HL-60 (cell line): Measurements from ENCODE around the gene XYLT1.

ENCODE experiments used
- DNase-seq, 2 experiments: peaks; one replicate each; pipeline ENCODE4 v3.0.0-alpha.2; 2010 to 2020; ENCODE audit warnings: low read depth in 1 of 2, low spot score in 1 of 2
- H3K27ac ChIP-seq: fragments of 250-450 bp; sonication (Bioruptor Pico); replicated peaks from 2 replicates; pipeline ENCODE4 v1.5.1; 2020; ENCODE audit warnings: mild to moderate bottlenecking, moderate library complexity
- H3K27me3 ChIP-seq: fragments of 250-450 bp; sonication (Bioruptor Pico); 2 replicates; pipeline ENCODE4 v1.5.1; 2021; ENCODE audit warnings: mild to moderate bottlenecking, moderate library complexity; ENCODE audit not compliant: insufficient read depth, poor library complexity, severe bottlenecking
- H3K4me3 ChIP-seq: replicated peaks from 2 replicates; pipeline ENCODE4 v1.5.1; 2011; ENCODE audit warnings: mild to moderate bottlenecking, control low read depth, low read length; ENCODE audit not compliant: insufficient read depth
- GABPA ChIP-seq: IDR thresholded peaks from 2 replicates; pipeline ENCODE4 v1.6.1; 2012; ENCODE audit warnings: low read depth
- POLR2AphosphoS5 ChIP-seq: IDR thresholded peaks from 2 replicates; pipeline ENCODE4 v1.6.1; 2012; ENCODE audit warnings: low read depth
- SPI1 ChIP-seq: IDR thresholded peaks from 2 replicates; pipeline ENCODE4 v1.6.1; 2012; ENCODE audit warnings: low read depth, mild to moderate bottlenecking, borderline replicate concordance
- TF ChIP-seq, protein P1 (sequence below): IDR thresholded peaks from 2 replicates; pipeline ENCODE4 v1.6.1; 2012; ENCODE audit warnings: low read depth; ENCODE audit not compliant: insufficient replicate concordance
- TF ChIP-seq, protein P2 (sequence below): IDR thresholded peaks from one replicate; pipeline ENCODE4 v1.5.1; 2011; ENCODE audit warnings: low read length, control low read depth, inconsistent platforms; ENCODE audit not compliant: insufficient read depth

XYLT1 gene

DNA sequence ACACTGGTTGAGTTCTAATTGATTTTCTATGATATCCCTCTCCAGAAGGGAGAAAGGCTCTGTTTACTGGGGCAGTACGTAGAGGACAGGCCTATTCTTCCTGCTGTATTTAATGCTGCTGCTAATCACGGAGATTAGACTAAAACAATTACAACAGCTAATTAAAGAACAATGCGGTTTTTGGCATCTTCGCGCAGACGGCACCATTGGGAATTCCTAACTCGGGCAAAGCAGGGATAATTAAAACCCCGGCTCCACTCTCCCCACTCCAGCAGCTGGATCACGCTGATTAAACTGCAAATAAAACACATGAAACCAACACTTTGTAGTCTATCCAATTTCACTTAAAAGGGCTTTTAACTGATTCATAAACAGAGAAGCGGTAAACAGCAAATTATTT lies 147.6 kb downstream of the XYLT1 start:
- Histone ChIP-seq H3K27ac (peak overlapping the region; percentile 75), H3K27me3 (no peaks in the 10 kb centered on the region), H3K4me3 (no peak overlapping the region)
- TF ChIP-seq, protein P1, sequence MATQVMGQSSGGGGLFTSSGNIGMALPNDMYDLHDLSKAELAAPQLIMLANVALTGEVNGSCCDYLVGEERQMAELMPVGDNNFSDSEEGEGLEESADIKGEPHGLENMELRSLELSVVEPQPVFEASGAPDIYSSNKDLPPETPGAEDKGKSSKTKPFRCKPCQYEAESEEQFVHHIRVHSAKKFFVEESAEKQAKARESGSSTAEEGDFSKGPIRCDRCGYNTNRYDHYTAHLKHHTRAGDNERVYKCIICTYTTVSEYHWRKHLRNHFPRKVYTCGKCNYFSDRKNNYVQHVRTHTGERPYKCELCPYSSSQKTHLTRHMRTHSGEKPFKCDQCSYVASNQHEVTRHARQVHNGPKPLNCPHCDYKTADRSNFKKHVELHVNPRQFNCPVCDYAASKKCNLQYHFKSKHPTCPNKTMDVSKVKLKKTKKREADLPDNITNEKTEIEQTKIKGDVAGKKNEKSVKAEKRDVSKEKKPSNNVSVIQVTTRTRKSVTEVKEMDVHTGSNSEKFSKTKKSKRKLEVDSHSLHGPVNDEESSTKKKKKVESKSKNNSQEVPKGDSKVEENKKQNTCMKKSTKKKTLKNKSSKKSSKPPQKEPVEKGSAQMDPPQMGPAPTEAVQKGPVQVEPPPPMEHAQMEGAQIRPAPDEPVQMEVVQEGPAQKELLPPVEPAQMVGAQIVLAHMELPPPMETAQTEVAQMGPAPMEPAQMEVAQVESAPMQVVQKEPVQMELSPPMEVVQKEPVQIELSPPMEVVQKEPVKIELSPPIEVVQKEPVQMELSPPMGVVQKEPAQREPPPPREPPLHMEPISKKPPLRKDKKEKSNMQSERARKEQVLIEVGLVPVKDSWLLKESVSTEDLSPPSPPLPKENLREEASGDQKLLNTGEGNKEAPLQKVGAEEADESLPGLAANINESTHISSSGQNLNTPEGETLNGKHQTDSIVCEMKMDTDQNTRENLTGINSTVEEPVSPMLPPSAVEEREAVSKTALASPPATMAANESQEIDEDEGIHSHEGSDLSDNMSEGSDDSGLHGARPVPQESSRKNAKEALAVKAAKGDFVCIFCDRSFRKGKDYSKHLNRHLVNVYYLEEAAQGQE, result no peak
- no peak for TF ChIP-seq GABPA
- TF ChIP-seq POLR2AphosphoS5, result no peak
- TF ChIP-seq, protein P2, sequence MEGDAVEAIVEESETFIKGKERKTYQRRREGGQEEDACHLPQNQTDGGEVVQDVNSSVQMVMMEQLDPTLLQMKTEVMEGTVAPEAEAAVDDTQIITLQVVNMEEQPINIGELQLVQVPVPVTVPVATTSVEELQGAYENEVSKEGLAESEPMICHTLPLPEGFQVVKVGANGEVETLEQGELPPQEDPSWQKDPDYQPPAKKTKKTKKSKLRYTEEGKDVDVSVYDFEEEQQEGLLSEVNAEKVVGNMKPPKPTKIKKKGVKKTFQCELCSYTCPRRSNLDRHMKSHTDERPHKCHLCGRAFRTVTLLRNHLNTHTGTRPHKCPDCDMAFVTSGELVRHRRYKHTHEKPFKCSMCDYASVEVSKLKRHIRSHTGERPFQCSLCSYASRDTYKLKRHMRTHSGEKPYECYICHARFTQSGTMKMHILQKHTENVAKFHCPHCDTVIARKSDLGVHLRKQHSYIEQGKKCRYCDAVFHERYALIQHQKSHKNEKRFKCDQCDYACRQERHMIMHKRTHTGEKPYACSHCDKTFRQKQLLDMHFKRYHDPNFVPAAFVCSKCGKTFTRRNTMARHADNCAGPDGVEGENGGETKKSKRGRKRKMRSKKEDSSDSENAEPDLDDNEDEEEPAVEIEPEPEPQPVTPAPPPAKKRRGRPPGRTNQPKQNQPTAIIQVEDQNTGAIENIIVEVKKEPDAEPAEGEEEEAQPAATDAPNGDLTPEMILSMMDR, result no peak
- no peak for TF ChIP-seq SPI1
- no peak for DNase-seq

DNA sequence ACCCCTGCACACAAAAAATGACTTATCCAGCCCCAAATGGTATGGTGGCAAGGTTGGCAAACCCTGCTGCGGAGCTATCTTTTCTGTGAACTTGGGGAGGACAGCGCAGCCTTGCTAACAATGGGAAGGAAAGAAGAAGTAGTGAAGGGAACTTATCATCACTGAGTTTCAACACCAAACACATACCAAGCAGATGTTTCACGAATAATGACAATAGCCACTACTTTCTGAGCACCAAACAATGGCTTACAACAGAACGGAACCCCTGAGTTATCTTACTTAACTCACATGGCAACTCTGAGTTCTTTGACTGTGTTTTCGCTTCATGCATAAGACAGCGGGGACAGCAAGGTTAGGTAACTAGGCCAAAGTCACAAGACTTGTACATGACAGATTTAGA lies 148.9 kb downstream of the XYLT1 start:
- Histone ChIP-seq H3K27me3 (no peaks in the 10 kb centered on the region), H3K4me3 (no peak overlapping the region), H3K27ac (peak overlapping the region; percentile 75)
- peak; percentile 55; the same call in 1 of the 2 replicates for TF ChIP-seq POLR2AphosphoS5
- TF ChIP-seq, protein P2, result no peak
- TF ChIP-seq, protein P1, result peak; percentile 5
- peak; percentile 53; the same call in 1 of the 2 replicates for TF ChIP-seq SPI1
- TF ChIP-seq GABPA, result no peak
- peak; percentile 84 to 90 for DNase-seq

DNA sequence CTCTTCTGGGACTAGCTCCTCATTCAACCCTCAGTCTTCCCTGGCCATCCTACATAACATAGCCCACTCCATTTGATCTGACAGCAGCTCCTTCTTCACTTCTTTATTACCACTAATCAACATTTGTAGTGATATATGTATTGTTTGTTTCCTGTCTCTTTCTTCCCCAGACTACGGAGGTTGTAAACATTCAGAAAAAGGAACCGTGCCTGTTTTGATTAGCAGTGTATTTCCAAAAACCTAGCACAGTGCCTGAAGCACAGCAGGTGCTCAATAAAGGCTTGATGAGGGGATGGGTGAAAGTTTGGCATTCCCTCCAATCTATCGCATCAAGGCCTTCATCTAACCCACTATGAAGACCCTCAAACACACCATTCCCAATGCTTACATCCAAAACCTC lies 150.8 kb downstream of the XYLT1 start:
- TF ChIP-seq POLR2AphosphoS5 (no peak), SPI1 (no peak), GABPA (no peak)
- TF ChIP-seq, protein P2, result no peak
- TF ChIP-seq, protein P1, result no peak
- no peak overlapping the region for H3K4me3 ChIP-seq
- no peaks in the 10 kb centered on the region for H3K27me3 ChIP-seq
- H3K27ac ChIP-seq, result no peak overlapping the region
- DNase-seq, result no peak
